CD4-positive, alpha-beta T cell treated with Interleukin-1 beta for 1 hour (primary cell): Measurements from ENCODE around the gene CD247.
A peak's percentile ranks its signal among the peaks of the same experiment; 100 is the strongest.

ENCODE experiments used
- DNase-seq, 2 donors: peaks; one replicate each; pipeline ENCODE4 v3.0.0-alpha.2; 2020 to 2022

Gene CD247

DNA sequence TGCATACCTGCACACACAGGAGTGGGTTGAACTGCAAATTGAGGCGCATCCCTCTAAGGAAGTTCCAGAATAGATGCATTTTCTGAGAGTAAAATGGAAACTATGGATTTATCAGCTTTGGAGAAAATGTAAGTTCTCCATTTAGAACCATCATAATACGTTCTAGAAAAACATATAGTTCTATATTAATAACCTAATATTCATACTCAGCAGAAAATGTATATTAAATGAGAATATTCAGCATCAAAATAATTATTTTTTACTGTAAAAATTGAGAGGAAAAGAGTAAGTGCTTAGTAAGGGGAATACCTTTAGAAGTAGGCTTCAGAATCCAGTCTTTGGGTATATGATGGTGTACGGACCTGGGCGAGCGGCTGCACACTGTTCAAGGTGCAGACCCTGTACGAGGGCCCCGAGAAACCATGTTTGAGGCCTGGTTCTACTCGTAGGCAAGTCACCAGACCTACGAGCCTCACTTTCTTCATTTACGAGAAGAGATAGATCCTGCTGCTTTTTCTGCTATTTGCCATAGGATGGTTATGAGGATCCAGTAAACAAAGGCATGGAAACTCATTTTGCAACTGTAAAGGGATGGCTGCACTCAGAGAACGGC, 6.8 kb downstream of the CD247 start:
- DNase-seq: no peak

DNA sequence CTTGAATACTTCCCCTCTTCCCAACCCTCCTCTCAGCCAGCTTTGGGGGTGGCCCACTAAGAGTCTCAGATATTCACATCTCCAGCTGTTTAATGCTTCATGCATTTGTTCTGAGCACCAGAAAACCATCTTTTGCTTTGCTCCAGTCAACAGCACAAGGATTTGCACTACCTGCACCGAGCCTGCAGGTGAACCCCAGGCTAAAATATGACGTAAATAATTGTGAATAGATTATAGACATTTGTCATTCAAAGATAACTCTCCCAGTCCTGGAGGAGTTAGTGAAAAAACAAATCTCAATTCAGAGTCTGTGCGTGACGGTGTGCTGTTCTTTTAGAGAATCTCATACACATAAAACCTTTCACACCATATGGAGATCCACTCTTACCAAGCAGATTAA, 7.4 kb downstream of the CD247 start:
- no peak for DNase-seq

- DNase-seq: no peak
Observed at GRCh38 chr1:167510244-167510643, 8.1 kb downstream of the CD247 start.

DNA sequence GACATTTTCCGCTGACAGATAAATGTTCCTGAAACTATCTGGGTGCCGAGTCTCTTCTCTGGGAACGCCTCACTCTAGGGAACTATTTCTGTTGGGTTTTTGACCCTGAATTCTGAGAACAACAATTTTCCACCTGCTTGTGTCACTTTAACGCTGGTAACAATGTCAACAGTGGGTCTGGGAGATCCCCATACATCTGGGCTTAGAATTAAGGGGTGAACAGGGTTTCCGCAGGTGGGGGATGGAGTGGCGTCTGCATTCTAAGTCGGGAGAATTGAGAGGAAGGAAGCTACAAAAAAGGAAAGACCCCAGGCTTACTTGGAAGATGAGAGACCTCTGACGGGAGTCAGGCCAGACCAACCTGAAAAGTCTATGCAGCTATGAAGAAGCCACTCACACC, 8.7 kb downstream of the CD247 start:
- no peak for DNase-seq

DNA sequence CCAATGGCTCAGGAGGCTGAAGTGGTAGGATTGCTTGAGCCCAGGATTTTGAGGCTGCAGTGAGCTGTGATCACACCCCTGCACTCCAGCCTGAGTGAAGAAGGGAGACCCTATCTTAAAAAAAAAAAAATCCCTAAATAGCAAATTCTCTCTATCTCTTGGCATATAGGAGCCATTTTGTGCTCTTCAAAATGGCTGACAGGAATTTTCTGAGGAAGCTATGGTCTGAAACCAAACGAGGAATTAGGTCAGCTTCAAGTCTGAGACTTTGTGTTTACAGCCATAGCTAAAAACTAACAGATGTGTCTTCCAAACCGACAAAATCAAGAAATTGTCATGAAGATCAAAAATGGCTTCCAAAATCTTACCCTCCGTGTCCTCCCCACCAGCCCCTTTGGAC, 10.6 kb downstream of the CD247 start:
- no peak for DNase-seq

- DNase-seq: no peak
Observed at GRCh38 chr1:167504467-167504827, 13.9 kb downstream of the CD247 start.

- no peak for DNase-seq
Observed at GRCh38 chr1:167503626-167504466, 14.5 kb downstream of the CD247 start.

DNA sequence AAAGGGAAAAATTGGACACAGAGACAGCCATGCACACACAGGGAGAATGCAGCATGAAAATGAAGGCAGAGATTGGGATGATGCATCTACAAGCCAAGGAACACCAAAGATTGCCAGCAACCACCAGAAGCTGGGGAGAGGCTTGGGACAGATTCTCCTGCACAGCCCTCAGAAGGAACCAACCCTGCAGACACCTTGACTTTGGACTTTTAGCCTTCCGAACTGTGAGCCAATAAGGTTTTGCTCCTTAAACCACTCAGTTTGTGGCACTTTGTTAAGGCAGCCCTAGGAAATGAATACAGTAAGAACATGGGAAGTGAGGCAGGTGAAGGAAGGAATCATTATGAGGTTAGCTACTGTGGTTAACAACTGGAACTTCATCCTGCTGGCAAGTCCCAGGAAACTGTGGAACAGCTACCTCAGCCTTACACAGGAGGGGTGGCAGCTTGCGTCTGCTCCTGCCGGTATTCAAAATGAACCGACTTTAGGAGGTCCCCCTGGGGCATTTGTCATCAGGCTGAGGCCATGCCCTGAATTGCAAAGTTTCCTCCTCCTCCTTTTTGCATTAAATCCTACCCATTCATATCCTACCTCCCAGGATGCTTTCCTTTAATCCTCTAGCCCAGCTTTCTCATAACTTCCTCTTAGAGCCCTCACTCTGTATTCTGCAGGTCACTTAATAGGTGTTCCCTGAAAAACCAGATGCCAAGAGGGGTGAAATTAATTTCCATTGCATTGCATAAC, 15.4 kb downstream of the CD247 start:
- no peak for DNase-seq

DNA sequence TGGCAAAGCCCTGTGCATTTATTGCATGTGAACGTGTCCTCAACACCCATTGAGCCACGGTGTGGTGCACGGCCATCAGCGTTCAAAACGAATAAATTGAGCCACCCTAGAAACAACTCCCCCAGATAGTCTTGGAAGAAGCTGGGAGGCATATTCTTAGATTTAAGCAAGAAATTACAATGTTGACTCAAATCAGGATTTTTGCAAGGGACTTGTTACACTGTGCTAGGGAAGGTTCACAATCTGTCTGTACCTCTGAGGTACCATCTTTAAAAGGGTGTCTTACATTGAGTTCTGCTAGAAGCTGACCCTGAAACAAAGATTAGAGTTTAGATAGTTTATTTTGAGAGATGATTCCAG, 16.2 kb downstream of the CD247 start:
- DNase-seq: no peak

GRCh38 chr1:167501515-167502191, 16.7 kb downstream of the CD247 start:
- DNase-seq: no peak

DNA sequence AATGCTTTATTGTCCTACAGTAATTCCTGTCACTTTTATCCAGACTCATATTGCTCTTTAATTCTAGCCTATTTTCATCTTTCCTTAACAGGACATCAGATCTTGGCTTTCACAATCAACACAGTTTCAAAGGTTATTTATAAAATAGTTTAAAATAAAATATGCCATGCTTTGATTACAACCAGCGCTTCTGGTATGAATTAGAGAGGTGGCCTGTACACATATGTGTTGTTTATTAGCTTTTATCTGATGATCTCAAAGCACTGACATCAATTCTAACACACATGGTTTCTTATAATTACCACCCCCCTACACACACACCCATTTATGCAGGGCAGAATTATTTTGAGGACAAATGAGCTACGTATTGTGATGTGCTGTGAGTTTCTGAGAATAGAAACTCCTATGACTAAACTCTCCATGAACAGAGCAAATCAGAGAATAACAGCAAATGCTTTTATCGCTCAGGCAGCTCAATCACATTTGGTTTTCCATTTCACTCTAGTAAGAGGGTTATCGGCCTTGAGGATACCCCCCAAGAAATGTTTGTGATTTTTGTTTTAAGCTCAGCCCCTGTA, 18.0 kb downstream of the CD247 start:
- no peak for DNase-seq

- peak in 1 of 2 donors; percentile 48 for DNase-seq
Observed at GRCh38 chr1:167499664-167500101, 18.6 kb downstream of the CD247 start.

GRCh38 chr1:167499106-167499505, 19.2 kb downstream of the CD247 start:
- DNase-seq: no peak

DNA sequence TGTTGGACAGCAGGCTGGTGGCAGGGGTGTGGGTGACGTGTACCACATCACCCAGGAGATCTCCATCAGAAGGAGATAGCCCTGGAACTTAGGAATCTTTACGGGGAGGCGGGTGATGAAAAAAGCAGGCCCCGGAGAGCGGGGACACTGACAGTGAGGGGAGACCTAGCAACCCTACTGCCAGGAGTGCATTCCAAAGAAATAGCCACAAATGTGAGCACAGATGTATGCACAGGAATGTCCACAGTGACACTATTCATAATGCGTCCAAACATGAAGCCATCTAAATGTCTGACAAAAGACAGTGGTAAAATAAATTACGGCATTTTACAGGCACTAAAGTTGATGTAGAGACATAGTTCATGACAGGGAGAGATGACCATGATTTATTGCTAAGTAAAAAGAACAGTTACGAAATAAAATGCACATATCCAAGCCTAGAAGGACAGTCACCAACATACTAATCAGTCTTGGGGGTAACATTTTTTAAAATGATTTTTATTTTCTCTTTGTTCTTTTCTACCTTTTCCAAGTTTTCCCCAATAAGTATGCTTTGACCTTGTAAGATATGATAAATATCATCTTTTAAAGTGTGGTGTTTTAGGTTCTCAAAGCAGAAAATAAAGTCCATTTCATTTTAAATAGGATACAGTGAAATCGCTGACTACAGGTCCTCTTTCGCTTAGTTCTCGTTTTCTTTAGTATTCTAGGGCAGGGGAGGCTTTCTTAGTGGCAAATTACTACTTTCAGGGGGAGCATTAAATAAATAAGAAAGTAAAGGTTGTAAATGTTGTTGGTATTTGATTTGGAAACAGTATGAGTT, 21.3 kb downstream of the CD247 start:
- no peak for DNase-seq

GRCh38 chr1:167493372-167493771, 25.0 kb downstream of the CD247 start:
- DNase-seq: no peak

GRCh38 chr1:167492481-167492910, 25.8 kb downstream of the CD247 start:
- DNase-seq: peak; percentile 48 to 52

DNA sequence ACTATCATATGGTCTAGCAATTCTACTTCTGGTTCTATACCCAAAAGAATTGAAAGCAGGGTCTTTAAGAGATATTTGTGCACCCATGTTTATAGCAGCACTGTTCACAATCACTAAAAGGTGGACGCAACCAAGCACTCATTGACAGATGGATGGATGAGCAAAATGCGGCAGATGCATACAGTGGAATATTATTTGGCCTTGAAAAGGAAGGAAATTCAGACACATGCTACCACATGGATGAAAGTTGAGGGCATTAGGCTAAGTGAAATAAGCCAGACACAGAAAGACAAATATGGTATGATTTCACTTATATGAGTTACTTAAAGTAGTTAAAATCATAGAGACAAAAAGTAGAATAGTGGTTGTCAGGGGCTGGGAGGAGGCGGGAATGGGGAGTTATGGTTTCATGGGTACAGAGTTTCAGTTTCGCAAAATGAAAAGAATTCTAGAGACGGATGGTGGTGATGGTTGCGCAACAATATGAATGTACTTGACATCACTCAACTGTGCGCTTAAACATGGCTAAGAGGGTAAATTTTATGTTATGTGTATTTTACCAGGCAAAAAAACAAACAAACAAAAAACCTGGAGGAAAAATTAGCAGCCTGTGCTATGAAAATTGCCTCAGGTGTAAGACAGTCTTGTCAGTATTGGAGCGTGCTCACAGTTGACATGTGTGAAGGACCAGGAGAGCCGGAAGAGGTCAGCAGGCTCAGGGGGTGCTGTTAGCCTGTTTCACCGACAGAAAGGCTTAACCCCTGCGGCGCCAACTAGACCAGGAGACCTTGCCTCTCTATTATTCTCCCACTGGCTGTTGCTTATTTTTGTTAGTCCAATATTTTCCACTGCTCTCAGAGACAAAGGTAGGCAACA, 26.5 kb downstream of the CD247 start:
- DNase-seq: peak in 1 of 2 donors; percentile 42

GRCh38 chr1:167490765-167491164, 27.6 kb downstream of the CD247 start:
- DNase-seq: no peak

GRCh38 chr1:167489571-167490340, 28.6 kb downstream of the CD247 start:
- DNase-seq: peak; percentile 62 to 67

- peak in 1 of 2 donors; percentile 26 for DNase-seq
Observed at GRCh38 chr1:167488786-167489185, 29.5 kb downstream of the CD247 start.
